Endothelial cell of umbilical vein (primary cell): Measurements from ENCODE around the gene ANAPC1.
"Not testable (repeated sequence)": the region's sequence is repeated elsewhere in the genome, so short reads cannot be mapped to it uniquely, and the experiment has no call there.

Experiments used
- EZH2 ChIP-seq: IDR thresholded peaks from 2 replicates; pipeline ENCODE4 v1.6.1; 2012; ENCODE audit warnings: borderline replicate concordance, low read depth, mild to moderate bottlenecking, moderate library complexity, low read length, inconsistent platforms; ENCODE audit not compliant: severe bottlenecking
- MYC ChIP-seq: IDR thresholded peaks from one replicate; pipeline ENCODE4 v1.6.1; 2011; ENCODE audit warnings: mild to moderate bottlenecking, low read depth, low read length
- POLR2A ChIP-seq: IDR thresholded peaks from 2 replicates; pipeline ENCODE4 v1.6.1; 2012; ENCODE audit warnings: low read depth, mild to moderate bottlenecking, control low read depth, low read length
- POLR2AphosphoS5 ChIP-seq: IDR thresholded peaks from 2 replicates; pipeline ENCODE4 v1.6.1; 2012; ENCODE audit warnings: low read depth, mild to moderate bottlenecking, control low read depth, low read length, moderate library complexity; ENCODE audit not compliant: insufficient read depth
- TF ChIP-seq, protein P1 (sequence below), 2 donors: IDR thresholded peaks; 1 replicate in 1 of 2; 2 replicates in 1 of 2; pipeline ENCODE4 v1.5.1; 2011; ENCODE audit warnings: low read length in 2 of 2, mild to moderate bottlenecking in 2 of 2, moderate library complexity in 2 of 2, control low read depth in 1 of 2, inconsistent platforms in 1 of 2, low read depth in 1 of 2; ENCODE audit not compliant: insufficient read depth in 1 of 2; ENCODE audit errors: extremely low read depth in 1 of 2

DNA sequence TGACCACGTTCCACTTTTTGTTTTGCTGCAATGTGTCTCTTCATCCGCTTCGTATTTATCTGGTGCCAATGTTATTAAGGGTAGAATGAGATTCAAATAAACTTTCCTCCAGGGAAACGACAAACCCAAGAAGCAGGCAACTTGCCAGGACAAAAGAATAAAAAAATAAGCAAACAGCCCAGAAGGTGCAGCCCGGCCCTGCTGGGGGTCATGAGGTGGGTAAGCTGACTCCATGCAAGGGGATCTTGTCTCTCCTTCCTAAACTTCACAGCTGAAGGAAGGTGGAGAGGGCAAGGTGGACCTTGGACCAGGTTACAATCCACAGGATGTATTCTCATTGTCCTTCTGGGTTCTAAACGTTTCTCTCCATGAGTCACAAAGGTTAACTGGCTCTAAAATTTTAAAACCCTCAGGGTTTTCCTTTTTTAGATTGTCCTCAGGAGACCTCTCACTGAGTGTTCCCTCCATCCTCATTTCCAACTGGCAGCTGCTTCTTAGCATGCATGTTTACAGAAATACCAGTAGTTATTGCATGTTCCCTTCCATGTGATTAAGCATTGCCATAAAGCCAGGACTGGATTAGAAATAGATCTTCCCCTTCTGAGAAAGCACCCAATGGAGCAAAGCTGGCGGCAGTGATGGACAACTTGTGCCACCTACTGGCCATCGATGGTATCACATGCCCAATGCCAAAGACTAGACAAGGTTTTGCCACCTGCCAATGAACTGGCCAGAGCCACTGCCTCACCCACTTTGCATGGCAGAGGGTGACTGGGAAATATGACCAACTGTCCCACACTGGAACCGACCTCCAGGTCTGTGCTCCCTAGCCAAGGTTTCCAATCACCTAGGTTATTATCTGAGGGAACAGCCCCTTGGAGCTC, 147.9 kb downstream of the ANAPC1 start:
- not testable (repeated sequence) for TF ChIP-seq POLR2A, POLR2AphosphoS5, EZH2, MYC
- TF ChIP-seq, protein P1, sequence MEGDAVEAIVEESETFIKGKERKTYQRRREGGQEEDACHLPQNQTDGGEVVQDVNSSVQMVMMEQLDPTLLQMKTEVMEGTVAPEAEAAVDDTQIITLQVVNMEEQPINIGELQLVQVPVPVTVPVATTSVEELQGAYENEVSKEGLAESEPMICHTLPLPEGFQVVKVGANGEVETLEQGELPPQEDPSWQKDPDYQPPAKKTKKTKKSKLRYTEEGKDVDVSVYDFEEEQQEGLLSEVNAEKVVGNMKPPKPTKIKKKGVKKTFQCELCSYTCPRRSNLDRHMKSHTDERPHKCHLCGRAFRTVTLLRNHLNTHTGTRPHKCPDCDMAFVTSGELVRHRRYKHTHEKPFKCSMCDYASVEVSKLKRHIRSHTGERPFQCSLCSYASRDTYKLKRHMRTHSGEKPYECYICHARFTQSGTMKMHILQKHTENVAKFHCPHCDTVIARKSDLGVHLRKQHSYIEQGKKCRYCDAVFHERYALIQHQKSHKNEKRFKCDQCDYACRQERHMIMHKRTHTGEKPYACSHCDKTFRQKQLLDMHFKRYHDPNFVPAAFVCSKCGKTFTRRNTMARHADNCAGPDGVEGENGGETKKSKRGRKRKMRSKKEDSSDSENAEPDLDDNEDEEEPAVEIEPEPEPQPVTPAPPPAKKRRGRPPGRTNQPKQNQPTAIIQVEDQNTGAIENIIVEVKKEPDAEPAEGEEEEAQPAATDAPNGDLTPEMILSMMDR (IDR thresholded peaks at IDR 0.05; ENCODE audit: extremely low read depth in 1 of 2, insufficient read depth in 1 of 2, low read depth in 1 of 2, low read length in 2 of 2) = peak; percentile 8 to 21
